Measurements from ENCODE around the gene EDEM3.

DNA sequence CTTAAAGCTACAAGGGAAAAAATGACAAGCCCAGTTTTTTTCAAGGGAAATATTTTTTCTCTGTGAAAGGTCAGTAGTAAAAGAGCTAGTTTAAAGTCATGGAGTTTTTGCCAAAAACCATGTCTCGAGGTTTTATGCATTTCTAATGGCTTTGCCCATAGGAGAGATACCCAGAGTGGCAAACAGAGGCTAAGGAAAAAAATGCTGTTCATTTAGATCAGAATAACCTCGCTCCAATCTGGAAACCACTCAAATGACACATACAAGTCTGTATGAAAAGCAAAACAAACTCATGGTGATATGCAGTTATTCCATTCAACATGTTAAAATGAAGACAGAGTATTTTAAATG is 36.9 kb upstream of the EDEM3 start:
- TF ChIP-seq BHLHE40 (IDR thresholded peaks at IDR 0.05; ENCODE audit: borderline replicate concordance) (no peak), SUZ12 (IDR thresholded peaks at IDR 0.05) (no peak), NFRKB (IDR thresholded peaks at IDR 0.05) (no peak), ARNT (IDR thresholded peaks at IDR 0.05) (no peak), FOXM1 (IDR thresholded peaks at IDR 0.05; ENCODE audit: borderline replicate concordance) (no peak), FOXA1 (IDR thresholded peaks at IDR 0.05) (no peak), SP1 (IDR thresholded peaks at IDR 0.05) (no peak), FOXK2 (IDR thresholded peaks at IDR 0.05) (no peak), CTBP1 (IDR thresholded peaks at IDR 0.05; ENCODE audit: borderline replicate concordance) (no peak)
- TF ChIP-seq, protein P1, sequence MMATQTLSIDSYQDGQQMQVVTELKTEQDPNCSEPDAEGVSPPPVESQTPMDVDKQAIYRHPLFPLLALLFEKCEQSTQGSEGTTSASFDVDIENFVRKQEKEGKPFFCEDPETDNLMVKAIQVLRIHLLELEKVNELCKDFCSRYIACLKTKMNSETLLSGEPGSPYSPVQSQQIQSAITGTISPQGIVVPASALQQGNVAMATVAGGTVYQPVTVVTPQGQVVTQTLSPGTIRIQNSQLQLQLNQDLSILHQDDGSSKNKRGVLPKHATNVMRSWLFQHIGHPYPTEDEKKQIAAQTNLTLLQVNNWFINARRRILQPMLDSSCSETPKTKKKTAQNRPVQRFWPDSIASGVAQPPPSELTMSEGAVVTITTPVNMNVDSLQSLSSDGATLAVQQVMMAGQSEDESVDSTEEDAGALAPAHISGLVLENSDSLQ (IDR thresholded peaks at IDR 0.05), result no peak
